Cortex of kidney (tissue), 1 donor: ENCODE data around the gene SLC46A1.

Source experiments
- DNase-seq: peaks from one replicate; lab custom pipeline; 2025; lab: John Stamatoyannopoulos, UW

The SLC46A1 gene

DNA sequence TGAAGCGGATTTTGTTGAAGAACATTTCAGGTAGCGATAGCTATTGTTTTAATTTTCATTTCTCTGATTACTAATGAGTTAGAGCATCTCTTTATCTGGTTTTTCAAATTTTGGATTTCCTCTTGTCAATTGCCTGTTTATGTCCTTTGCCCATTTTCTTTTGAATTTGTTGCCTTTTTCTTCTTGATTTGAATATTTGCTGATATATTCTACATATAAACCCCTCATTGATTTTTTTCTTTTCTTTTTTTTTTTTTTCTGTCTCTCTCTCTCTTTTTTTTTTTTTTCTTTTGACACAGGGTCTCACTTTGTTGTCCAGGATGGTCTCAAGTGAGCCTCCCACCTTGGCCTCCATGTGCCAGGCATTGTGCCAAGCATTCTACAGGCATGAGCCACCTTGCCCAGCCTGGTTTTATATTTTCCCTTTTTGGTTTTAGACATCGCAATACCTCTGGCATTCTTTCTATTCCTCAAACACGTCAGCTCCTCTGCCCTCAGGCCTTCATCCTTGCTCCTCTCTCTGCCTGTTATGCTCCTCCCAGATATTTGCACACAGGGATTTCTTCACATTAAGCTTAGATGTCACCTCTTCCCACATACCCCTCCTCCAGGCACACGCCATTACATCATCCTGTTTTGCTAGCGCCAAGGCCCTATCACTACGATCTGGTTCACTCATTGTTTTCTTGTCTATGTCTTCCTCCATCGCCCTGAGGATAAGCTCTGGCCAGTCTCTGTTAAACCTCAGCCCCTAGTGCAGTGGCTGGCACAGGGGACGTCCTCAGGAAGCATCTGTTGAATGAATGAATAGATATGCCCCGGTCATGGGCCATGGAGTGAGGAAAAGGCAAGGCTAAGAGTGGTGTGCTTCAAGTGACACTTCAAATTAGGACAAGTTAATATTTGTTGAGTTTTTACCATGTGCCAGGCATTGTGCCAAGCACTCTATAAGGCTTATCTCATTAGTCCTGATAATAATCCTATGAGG lies 25.9 kb downstream of the SLC46A1 start:
- no peak for DNase-seq

DNA sequence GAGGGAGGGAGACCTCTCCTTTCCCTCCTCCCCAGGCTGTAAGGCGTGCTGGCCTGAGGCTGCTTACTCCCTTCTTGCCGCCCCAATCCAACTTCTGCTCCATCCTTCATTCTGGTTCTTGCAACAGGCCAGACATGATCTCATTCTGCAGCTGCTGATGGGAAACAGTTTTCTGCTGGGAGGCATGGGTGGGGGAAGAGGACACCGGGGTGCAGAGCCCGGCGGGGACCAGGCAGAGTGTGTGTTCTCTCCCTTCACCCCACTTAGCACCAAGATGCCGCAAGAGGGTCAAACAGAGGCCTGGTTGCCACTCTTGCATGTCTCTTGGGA lies 33.1 kb downstream of the SLC46A1 start:
- no peak for DNase-seq

DNA sequence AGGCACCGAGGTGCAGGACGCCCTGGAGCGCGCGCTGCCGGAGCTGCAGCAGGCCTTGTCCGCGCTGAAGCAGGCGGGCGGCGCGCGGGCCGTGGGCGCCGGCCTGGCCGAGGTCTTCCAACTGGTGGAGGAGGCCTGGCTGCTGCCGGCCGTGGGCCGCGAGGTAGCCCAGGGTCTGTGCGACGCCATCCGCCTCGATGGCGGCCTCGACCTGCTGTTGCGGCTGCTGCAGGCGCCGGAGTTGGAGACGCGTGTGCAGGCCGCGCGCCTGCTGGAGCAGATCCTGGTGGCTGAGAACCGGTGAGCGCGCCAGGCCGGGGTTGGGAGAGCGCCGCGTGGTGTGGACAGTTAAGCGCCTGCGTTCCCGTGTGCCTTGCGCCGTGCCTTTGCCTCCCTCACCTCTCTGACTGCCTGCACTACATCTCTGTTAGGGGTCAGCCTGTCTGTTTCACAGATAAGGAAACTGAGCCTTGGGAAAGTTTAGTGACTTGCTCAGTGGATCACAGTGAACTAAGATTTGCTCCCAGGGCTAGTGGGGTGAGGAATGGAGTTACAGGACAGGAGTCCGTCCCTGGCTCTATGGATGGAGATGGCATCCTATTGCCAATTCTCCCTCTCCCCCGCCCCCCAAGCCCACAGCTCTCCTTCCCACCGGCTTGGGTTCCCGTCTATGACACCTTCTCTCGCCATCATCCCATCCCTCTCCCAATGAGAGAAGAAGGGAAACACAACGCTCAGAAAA lies 33.6 kb downstream of the SLC46A1 start:
- no peak for DNase-seq

DNA sequence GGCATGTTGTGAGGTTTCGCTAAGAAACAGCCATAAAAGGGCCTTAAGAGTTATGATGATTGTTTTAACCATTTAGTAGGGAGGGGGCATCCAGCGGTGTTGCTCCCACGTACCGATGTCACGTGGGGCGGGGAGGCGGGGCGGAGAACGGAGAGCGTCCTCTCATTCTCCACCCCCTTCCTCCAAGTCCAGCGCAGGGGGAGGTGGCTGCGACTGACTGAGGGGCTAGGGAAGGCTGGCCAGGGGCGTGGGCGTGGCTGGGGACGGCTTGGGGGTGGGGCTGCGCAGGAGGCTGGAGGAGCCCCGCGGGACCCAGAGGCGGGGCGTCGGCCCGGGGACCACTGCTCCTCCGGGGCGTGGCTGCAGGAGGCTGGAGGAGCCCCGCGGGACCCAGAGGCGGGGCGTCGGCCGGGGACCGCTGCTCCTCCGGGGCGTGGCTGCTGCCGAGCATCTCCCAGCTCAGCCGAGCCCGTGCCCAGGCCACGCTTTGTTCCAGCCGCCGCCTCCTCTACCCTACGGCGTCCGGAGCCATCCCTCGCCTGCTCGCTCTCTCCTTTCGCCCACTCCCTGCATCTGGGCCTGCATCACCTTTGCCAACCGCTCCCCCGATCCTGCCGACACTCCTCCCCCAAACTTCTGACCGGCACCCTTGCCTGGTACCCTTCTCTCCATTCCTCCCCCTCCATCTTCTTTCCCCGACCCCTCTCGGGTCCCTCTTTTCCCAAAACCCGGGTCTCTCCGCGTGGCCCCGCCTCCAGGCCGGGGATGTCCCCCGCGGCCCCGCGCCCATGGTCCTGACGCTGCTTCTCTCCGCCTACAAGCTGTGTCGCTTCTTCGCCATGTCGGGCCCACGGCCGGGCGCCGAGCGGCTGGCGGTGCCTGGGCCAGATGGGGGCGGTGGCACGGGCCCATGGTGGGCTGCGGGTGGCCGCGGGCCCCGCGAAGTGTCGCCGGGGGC lies 34.5 kb downstream of the SLC46A1 start, which contains the start of gene SARM1:
TSS of gene SARM1 (plus strand) at position 450 of the 958 bp plus-strand sequence. CDS start at position 789, 339 bp downstream.
- no peak for DNase-seq

- no peak for DNase-seq
These were observed 35.3 kb downstream of the SLC46A1 start for GRCh38 chr17:28370744-28371103.

GRCh38 chr17:28370035-28370743 lies 35.8 kb downstream of the SLC46A1 start, which contains the start of gene VTN:
TSS of gene VTN (minus strand) at chr17:28370307. CDS start at chr17:28370203, 104 bp downstream.
- no peak for DNase-seq

DNA sequence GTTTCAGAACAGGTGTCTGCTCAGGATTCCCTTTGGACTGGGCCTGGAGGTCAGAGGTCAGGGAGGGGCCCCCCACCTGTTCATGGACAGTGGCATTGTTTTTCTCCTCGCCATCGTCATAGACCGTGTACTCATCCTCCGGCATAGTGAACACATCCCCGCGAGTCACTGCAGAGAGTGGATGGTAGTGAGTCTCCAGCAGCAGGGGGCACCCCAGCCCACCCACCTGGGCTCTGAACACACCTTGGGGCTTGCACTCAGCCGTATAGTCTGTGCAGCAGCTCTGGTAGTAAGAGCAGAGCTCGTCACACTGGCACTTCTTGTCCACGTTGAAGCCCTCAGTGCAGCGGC lies 36.4 kb downstream of the SLC46A1 start:
- no peak for DNase-seq

GRCh38 chr17:28368915-28369683 lies 36.9 kb downstream of the SLC46A1 start:
- no peak for DNase-seq

DNA sequence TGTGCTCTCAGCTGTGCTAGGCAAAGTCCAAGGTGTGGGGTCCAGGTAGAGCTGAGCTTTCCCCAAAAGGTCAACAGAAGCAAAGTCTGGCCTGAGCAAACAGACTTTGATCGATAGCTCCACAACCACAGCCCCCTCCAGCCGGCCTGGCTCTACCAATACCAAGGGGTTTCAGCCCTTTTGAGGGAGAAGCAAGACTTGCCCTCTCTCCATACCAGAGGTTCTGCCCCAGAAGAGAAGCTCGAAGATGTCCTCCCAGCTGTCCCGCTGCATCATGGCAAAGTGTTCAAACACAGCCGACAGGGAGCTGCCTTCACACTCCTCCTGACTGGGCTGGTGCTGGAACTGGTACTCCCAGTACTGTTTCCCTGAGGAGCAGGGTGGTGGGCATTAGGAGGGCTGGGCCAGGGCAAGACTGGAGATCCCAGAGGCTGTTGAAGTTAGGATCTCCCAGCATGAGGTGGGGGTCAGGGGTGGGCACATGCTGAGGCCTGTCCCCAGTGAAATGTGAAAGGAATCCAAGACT lies 37.6 kb downstream of the SLC46A1 start:
- no peak for DNase-seq

DNA sequence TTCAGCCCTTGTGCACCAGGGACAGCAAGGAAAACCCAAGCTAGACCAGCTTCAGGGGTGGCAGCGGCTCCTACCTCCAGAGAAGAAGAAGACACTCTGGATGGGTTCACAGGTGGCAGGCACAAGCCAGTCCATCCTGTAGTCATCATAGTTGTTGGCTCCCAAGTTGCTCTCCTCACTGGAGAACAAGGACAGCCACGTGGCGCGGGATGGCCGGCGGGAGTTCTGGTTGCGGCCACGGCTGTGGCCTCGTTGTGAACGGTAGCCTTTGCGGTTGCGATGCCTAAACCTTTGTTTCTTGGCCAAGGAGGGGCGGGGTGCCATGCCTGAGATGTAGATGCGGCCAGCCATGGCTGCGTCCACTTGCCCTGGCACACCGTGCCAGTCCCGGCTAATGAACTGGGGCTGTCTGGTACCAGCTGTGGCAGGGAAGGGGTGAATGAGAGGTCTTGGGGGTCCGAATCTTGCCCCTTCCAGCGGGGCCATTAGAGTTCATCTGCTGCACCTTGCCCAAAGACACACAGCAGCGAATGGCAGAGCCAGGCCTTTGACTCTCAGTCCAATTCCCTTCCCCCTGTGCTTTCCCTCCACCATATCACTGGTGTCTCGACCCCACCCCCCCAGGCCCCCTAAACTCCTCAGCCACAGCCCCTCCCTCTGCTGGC lies 38.2 kb downstream of the SLC46A1 start:
- DNase-seq, result no peak

DNA sequence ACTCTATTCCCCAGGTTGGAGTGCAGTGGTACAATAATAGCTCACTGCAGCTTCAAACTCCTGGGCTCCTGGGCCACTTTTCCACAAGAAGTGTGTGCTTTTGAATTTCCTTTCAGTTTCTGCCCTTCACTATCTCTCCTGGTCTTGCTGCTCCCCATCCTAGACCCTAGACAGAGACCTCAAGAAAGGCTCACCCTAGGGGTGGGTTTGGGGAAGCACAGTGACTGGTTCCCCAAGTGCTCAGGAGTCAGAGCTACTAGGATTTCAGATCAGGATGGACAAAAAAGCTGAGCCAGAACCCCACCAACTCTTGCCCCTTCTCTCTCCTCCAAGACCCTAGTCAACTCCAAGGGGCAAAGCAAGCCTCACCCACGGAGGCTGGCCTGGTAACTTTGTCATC lies 39.4 kb downstream of the SLC46A1 start:
- no peak for DNase-seq

DNA sequence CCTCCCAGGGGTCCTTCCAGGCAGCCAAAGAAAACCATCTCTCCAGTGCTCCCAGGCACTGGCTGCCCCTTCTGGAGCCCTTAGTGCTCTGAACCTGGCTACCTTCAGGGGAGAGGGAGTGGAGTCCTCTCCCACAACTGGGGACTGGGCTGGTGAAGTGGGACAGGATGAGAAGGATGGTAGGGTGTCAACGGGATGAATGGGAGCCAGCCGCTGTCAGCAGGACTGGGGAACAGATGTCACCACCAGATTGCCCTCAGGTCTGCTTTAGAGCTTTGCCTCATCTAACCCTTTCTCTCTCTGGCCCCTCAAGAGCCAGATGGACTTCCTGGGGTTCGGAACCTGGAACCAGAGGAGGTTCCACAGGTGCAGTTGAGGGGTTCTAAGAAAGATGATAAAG lies 40.5 kb downstream of the SLC46A1 start:
- DNase-seq, result no peak

DNA sequence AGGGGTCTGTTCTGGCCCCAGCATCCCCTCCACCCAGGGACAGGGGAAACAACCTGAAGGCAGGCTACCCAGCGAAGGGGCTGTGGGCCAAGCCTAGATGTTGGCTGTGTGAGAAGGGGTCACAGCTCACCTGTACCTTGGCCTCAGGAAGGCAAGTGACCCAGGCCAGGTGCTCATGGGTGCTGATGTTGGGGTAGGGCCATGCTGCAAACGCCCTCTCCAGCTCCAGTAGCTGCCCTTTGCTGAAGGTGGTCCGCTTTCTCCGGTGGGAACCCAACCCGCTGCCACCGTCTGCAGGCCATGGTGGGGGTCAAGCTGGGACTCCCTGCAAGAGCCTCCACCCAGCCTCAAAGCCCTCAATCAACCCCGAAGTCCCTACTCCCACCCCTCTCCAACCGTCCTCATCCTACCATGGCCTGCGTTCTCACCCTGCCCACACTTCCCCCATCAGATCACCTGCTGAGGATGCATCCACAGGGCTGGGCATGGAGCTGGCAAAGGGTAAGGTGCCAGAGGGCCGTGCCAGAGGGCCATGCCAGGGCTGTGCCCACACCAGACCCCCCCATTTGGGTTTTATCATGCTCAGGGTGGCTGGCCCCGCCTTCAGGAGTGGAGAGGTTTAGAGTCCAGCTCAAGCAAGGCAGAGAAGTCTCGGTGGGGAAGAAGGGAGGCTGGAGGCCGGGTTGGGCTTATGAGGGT lies 41.2 kb downstream of the SLC46A1 start, which contains the start of gene SEBOX:
TSS of gene SEBOX (minus strand) at position 535 of the 699 bp plus-strand sequence. CDS start at position 487, 48 bp downstream.
- no peak for DNase-seq

DNA sequence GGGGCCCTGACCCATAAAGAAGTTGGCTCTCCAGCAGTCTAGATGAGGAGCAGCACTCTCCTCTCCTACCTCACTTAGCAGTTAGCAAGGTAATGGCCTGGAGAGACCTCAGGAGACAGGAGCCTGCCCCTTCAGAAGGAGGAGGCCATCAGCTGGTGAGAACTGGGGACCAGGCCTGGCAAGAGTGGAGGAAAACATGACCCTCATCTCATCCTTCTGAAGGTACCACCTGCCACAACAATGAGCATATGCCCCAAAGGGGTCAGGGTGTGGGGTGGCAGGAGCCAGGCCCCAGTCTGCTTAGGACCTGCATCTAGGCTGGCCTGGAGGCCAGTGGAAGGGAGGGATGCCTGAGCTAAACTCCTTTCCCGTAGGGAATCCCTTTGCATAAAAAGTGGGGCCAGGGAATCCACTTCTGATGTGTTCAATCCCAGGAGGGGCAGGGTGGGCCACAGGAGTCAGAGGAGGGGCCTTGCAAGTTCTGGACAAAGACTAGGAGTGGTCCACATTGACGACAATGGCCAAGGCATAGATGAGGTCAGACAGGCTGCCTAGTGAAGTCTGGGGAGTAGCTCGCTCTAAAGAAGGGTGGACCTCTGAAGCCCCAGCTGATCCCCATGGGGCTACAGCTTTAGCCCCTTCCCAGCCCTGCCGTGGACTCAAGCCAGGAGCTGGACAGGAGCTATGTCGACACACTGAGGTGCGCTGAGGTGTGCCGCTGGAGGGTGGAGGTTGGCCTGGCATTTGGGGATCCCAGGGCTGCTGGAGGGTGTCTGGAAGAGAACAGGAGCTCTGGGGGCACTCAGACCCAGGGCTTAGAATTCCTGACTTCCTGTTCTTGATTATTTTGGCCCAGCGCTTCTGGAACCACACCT lies 42.0 kb downstream of the SLC46A1 start:
- no peak for DNase-seq

DNA sequence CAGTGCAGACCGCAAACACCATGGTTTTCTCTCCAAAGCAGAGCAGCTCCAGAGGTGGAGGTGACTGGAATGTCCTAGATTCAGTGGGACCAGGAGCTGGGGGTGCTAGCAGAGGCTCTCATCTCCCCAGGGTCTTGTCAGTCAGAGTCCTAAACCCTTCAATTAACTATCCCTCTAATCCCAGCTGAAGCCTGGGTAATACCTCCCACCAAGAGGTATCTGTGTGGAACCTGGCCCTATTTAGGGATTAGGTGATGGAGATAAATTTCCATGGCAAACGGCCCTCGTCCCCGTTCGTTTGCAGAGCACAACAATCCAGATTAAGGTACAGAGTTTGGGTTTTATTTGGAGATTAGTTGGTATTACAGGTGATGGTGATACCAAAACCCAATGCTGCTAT lies 42.8 kb downstream of the SLC46A1 start:
- DNase-seq, result no peak

DNA sequence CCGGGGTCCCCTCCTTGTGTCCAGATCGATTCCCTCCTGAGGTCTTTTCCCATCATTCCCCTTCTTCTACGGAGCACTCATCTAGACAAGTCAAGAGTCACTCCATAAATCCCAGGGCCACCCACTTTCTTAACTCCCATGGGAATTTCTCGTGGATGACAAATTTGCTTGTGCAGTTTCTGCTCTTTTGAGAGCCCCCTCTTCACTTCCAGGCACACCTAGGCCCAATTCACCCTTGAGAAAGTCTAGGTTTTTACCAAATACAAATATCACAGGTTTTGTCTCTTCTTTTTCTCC lies 48.2 kb downstream of the SLC46A1 start:
- DNase-seq, result no peak

DNA sequence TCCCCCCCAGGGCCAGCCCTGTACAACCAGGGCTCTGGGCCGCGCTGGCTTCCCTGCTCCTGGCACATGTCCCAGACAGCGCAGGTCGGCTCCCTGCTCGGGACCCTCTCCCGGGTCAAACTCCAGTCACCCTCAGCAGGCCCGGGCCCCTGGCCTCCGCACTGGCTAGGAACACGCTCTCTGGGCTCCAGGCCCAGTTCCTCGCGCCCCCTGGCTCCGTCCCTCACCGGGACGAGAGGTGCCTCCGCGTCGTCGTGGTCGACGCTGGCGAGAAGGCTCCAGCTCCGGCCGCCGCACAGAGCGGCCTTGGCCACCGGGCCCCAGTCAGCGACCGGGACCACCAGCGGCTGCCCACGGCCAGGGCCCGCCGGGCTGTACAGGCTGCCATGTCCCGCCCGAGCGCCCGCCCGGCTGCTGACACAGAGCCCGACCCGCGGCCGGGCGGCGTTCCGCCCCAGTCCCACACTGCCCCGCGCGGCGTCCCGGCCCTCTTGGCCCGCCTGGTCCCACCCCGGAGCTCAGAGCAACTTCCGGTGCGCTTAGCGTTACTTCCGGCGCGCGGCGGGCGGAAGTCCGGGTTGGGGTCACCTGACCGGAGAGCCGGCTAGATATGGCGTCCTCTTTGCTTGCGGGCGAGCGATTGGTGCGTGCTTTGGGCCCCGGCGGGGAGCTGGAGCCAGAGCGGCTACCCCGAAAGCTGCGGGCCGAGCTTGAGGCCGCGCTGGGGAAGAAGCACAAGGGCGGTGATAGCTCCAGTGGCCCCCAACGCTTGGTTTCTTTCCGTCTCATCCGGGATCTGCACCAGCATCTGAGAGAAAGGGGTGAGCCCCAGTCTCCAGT lies 48.7 kb downstream of the SLC46A1 start, which contains the start of gene POLDIP2:
TSS of gene POLDIP2 (minus strand) at position 467 of the 840 bp plus-strand sequence. CDS start at position 388, 79 bp downstream.
- DNase-seq, result peak; percentile 77
